ENCODE results near the gene RAMP1. TPM values are rescaled to one million over a fixed set of nuclear protein-coding genes. Genes with fewer than 3 reads are reported as not detected.

The RAMP1 gene
- polyA plus RNA-seq, 1 donor from 2014 or later, result 25.5 TPM

DNA sequence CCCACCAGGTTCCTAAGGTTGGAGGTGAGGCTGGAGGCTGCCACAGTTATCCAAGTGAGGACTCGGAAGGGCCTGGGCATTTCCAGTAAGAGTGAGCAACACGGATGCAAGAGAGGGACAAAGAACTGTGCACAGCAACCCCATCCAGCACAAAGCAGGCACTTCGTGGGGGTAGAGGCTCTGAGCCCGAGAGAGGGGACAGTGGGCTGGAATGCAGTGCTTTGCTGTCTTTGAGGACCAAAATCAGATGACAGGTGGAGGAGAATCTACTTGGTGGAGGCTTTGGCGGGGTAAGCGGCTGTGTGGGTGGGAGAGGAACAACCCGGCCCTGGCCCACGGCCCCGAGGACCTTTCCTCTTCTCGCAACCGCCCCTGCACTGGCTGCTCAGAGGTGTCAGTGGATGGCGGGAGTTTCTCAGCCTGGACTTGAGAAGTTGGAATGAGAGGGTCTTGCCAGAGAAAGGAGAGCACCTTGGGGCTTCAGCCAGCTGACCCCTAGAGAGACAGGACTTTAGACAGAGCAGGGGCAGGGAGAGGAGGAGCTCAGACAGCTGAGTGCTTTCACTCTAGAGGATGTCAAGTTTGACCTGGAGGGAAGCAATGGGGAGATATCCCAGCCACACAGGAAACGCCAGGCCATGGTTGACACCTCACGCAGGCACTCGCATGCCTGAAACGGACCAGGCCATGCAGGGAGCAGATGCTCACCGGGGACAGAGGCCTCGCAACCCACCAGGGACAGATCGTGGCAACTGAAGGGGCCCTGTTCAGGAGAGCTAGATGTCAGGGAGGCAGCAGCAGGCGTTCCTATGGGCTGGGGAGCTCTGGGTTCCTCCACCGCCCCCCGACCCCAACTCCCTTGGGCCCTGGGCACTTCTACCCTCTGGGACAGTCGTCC is 11.6 kb downstream of the RAMP1 start:
- Histone ChIP-seq H4K20me1 (ENCODE audit: insufficient read depth) (no peaks in the 10 kb centered on the region), H3K4me2 (ENCODE audit: low read length) (no peak overlapping the region)
- TF ChIP-seq, protein P1, sequence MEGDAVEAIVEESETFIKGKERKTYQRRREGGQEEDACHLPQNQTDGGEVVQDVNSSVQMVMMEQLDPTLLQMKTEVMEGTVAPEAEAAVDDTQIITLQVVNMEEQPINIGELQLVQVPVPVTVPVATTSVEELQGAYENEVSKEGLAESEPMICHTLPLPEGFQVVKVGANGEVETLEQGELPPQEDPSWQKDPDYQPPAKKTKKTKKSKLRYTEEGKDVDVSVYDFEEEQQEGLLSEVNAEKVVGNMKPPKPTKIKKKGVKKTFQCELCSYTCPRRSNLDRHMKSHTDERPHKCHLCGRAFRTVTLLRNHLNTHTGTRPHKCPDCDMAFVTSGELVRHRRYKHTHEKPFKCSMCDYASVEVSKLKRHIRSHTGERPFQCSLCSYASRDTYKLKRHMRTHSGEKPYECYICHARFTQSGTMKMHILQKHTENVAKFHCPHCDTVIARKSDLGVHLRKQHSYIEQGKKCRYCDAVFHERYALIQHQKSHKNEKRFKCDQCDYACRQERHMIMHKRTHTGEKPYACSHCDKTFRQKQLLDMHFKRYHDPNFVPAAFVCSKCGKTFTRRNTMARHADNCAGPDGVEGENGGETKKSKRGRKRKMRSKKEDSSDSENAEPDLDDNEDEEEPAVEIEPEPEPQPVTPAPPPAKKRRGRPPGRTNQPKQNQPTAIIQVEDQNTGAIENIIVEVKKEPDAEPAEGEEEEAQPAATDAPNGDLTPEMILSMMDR (IDR thresholded peaks at IDR 0.05; ENCODE audit: poor library complexity, severe bottlenecking), result no peak
- TF ChIP-seq POLR2AphosphoS5 (IDR thresholded peaks at IDR 0.05), result no peak
- TF ChIP-seq, protein P2, sequence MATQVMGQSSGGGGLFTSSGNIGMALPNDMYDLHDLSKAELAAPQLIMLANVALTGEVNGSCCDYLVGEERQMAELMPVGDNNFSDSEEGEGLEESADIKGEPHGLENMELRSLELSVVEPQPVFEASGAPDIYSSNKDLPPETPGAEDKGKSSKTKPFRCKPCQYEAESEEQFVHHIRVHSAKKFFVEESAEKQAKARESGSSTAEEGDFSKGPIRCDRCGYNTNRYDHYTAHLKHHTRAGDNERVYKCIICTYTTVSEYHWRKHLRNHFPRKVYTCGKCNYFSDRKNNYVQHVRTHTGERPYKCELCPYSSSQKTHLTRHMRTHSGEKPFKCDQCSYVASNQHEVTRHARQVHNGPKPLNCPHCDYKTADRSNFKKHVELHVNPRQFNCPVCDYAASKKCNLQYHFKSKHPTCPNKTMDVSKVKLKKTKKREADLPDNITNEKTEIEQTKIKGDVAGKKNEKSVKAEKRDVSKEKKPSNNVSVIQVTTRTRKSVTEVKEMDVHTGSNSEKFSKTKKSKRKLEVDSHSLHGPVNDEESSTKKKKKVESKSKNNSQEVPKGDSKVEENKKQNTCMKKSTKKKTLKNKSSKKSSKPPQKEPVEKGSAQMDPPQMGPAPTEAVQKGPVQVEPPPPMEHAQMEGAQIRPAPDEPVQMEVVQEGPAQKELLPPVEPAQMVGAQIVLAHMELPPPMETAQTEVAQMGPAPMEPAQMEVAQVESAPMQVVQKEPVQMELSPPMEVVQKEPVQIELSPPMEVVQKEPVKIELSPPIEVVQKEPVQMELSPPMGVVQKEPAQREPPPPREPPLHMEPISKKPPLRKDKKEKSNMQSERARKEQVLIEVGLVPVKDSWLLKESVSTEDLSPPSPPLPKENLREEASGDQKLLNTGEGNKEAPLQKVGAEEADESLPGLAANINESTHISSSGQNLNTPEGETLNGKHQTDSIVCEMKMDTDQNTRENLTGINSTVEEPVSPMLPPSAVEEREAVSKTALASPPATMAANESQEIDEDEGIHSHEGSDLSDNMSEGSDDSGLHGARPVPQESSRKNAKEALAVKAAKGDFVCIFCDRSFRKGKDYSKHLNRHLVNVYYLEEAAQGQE (IDR thresholded peaks at IDR 0.05; ENCODE audit: borderline replicate concordance), result no peak
- no peak for TF ChIP-seq EP300 (conservative IDR thresholded peaks at IDR 0.05; ENCODE audit: poor library complexity, severe bottlenecking)
- TF ChIP-seq RAD21 (conservative IDR thresholded peaks at IDR 0.05), result no peak
- no peak for TF ChIP-seq EZH2 (IDR thresholded peaks at IDR 0.05; ENCODE audit: borderline replicate concordance, insufficient read depth, low read length, poor library complexity, severe bottlenecking)
- TF ChIP-seq MXI1 (conservative IDR thresholded peaks at IDR 0.05; ENCODE audit: poor library complexity, severe bottlenecking), result no peak
- no peak for TF ChIP-seq TAF1 (IDR thresholded peaks at IDR 0.05; ENCODE audit: low read depth)
- no peak for TF ChIP-seq SMC3 (conservative IDR thresholded peaks at IDR 0.05; ENCODE audit: poor library complexity)

DNA sequence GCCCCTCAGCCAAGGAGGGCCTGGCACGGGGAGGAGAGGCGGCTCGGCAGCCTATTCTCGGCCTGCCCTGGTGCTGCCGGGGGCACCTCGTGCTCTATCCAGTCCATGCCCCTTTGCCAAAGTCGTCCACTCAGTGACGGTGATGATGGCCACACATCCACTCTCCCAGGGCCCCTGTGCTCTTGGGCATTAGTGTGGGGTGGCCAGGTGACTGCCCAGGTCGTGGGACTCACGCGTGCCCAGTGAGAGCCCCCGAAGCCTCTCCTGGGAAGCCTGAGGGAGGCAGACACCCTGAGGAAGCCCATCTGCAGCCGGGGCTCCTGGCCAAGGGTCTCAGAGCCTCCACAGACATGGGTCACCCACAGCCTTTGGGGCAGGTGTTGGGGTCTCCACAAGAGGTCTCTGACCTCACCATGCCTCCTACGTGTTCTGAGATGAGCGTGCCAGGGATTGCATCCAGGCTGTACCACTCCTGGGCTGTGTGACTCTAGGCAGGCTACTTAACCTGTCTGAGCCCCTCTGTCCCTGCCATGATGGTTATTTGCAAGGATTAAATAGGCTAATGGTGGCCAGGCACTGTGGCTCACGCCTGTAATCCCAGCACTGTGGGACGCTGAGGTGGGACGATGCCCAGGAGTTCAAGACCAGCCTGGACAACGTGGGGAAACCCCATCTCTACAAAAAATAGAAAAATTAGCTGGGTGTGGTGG is 12.9 kb downstream of the RAMP1 start:
- Histone ChIP-seq H2AFZ (ENCODE audit: low read depth, low read length) (no peak overlapping the region), H4K20me1 (ENCODE audit: insufficient read depth) (no peaks in the 10 kb centered on the region), H3K9me3 (ENCODE audit: low read length) (no peaks in the 10 kb centered on the region), H3K9me2 (ENCODE audit: insufficient read depth, low read length) (no peaks in the 10 kb centered on the region), H3K9ac (ENCODE audit: low read length) (no peak overlapping the region), H3K4me3 (ENCODE audit: low read length) (no peak overlapping the region), H3F3A (ENCODE audit: insufficient read depth, low read length, poor library complexity, severe bottlenecking) (no peaks in the 10 kb centered on the region), H3K79me2 (replicated peaks; ENCODE audit: insufficient read depth, low read length) (no peaks in the 10 kb centered on the region), H3K36me3 (ENCODE audit: insufficient read depth, low read length) (no peaks in the 10 kb centered on the region), H3K27me3 (ENCODE audit: insufficient read depth, low read depth, low read length) (no peaks in the 10 kb centered on the region), H3K4me2 (ENCODE audit: low read length) (no peak overlapping the region), H3K27ac (ENCODE audit: low read length) (no peak overlapping the region)
- TF ChIP-seq SMC3 (conservative IDR thresholded peaks at IDR 0.05; ENCODE audit: poor library complexity) (no peak), TAF1 (IDR thresholded peaks at IDR 0.05; ENCODE audit: low read depth) (no peak)
- TF ChIP-seq, protein P1 (IDR thresholded peaks at IDR 0.05; ENCODE audit: poor library complexity, severe bottlenecking), result no peak
- TF ChIP-seq, protein P2 (IDR thresholded peaks at IDR 0.05; ENCODE audit: borderline replicate concordance), result no peak

More for the DNA sequence above, 11.6 kb downstream of the RAMP1 start:
- no peaks in the 10 kb centered on the region for H3K36me3 ChIP-seq (ENCODE audit: insufficient read depth, low read length)
- H3K27me3 ChIP-seq (ENCODE audit: insufficient read depth, low read depth, low read length), result no peaks in the 10 kb centered on the region
- H3K4me3 ChIP-seq (ENCODE audit: low read length), result no peak overlapping the region
- no peaks in the 10 kb centered on the region for H3K9me3 ChIP-seq (ENCODE audit: low read length)
- no peak overlapping the region for H3K9ac ChIP-seq (ENCODE audit: low read length)
- no peaks in the 10 kb centered on the region for H3K9me2 ChIP-seq (ENCODE audit: insufficient read depth, low read length)
- H3K27ac ChIP-seq (ENCODE audit: low read length), result no peak overlapping the region
- no peaks in the 10 kb centered on the region for H3K79me2 ChIP-seq (replicated peaks; ENCODE audit: insufficient read depth, low read length)
- no peak overlapping the region for H2AFZ ChIP-seq (ENCODE audit: low read depth, low read length)
- H3F3A ChIP-seq (ENCODE audit: insufficient read depth, low read length, poor library complexity, severe bottlenecking), result no peaks in the 10 kb centered on the region
